K562 (cell line): ENCODE results near the gene ZNF324B. TPM values are rescaled to one million over a fixed set of nuclear protein-coding genes. Genes with fewer than 3 reads are reported as not detected.

Experiments
- ARID4B ChIP-seq: sonication (generic); formaldehyde crosslinking; IDR thresholded peaks from 2 replicates; pipeline ENCODE4 v1.8.0; 2022; ENCODE audit warnings: mild to moderate bottlenecking, missing genetic modification reagents
- BHLHE40 ChIP-seq: IDR thresholded peaks from 2 replicates; pipeline ENCODE4 v1.6.1; 2011; ENCODE audit warnings: low read length, improper control_type of control experiment
- CSDE1 ChIP-seq, 2 experiments: fragments of 450-650 bp; IDR thresholded peaks; 2 replicates each; pipeline ENCODE4 v1.6.1; 2016; ENCODE audit warnings: mild to moderate bottlenecking in 1 of 2
- E2F4 ChIP-seq: sonication (generic); formaldehyde crosslinking; IDR thresholded peaks from 2 replicates; pipeline ENCODE4 v1.8.0; 2022; ENCODE audit warnings: mild to moderate bottlenecking, low read depth, missing genetic modification reagents
- FOXA1 ChIP-seq: fragments of 450-650 bp; IDR thresholded peaks from 2 replicates; pipeline ENCODE4 v1.6.1; 2016; ENCODE audit warnings: mild to moderate bottlenecking, borderline replicate concordance
- HDGF ChIP-seq: fragments of 450-650 bp; IDR thresholded peaks from 2 replicates; pipeline ENCODE4 v1.6.1; 2016
- MAFF ChIP-seq: IDR thresholded peaks from 2 replicates; pipeline ENCODE4 v1.6.1; 2012; ENCODE audit warnings: low read length, improper control_type of control experiment
- MCM7 ChIP-seq, 2 experiments: fragments of 450-650 bp; IDR thresholded peaks; 2 replicates each; pipeline ENCODE4 v1.6.1; 2016 to 2018
- MIER1 ChIP-seq: fragments of 450-650 bp; IDR thresholded peaks from 2 replicates; pipeline ENCODE4 v1.6.1; 2016; ENCODE audit warnings: antibody characterized with exemption, mild to moderate bottlenecking, low read depth
- POU5F1 ChIP-seq: fragments of 150-350 bp; IDR thresholded peaks from 2 replicates; pipeline ENCODE4 v1.6.1; 2014; ENCODE audit warnings: borderline replicate concordance, low read length, low read depth, mild to moderate bottlenecking; ENCODE audit not compliant: partially characterized antibody
- RFX5 ChIP-seq: IDR thresholded peaks from 2 replicates; pipeline ENCODE4 v1.6.1; 2011; ENCODE audit warnings: low read depth, mild to moderate bottlenecking, improper control_type of control experiment, low read length
- SIRT6 ChIP-seq: IDR thresholded peaks from one replicate; pipeline ENCODE4 v1.6.1; 2012; ENCODE audit warnings: low read depth, mild to moderate bottlenecking, control low read depth, inconsistent platforms, low read length, moderate library complexity
- SMARCB1 ChIP-seq: IDR thresholded peaks from 2 replicates; pipeline ENCODE4 v1.6.1; 2011; ENCODE audit warnings: improper control_type of control experiment, low read depth; ENCODE audit not compliant: insufficient read length
- ZKSCAN8 ChIP-seq: fragments of 200-800 bp; sonication (Bioruptor generic); IDR thresholded peaks from 2 replicates; pipeline ENCODE4 v1.6.1; 2016; ENCODE audit warnings: missing genetic modification characterization, missing compliant biosample characterization
- ZNF140 ChIP-seq: fragments of 250-450 bp; sonication (Bioruptor Pico); IDR thresholded peaks from 2 replicates; pipeline ENCODE4 v1.8.0; 2021; ENCODE audit warnings: moderate library complexity, mild to moderate bottlenecking, inconsistent platforms
- ZNF347 ChIP-seq: fragments of 450-650 bp; formaldehyde crosslinking; IDR thresholded peaks from 2 replicates; pipeline ENCODE4 v1.4.0; 2020; ENCODE audit warnings: low read depth, mild to moderate bottlenecking, moderate library complexity
- ZNF384 ChIP-seq: IDR thresholded peaks from 2 replicates; pipeline ENCODE4 v1.6.1; 2012; ENCODE audit warnings: low read depth, low read length, improper control_type of control experiment
- polyA plus RNA-seq, 8 experiments: library from polyadenylated mRNA; depleted of rRNA in 4 of 8; stranded (reverse) in 5 of 8; unstranded in 3 of 8; fragments of >200 nt; fragmentation: Nextera tagmentation in 2 of 8; fragmentation: Illumina TruSeq in 1 of 8; extraction: Ambion mirVana in 2 of 8; extraction: Trizol in 1 of 8; gene quantifications; 2 replicates each; pipeline versions ENCODE4 v1.2.1 to v1.2.3, GENCODE V29; 2011 to 2014; ENCODE audit warnings: inconsistent platforms in 1 of 8, missing spikeins in 1 of 8
- total RNA-seq, 7 experiments: library from RNA; depleted of rRNA in 6 of 7; stranded (reverse); fragments of >200 nt in 6 of 7; fragmentation: Illumina TruSeq in 2 of 7; extraction: Trizol in 2 of 7; gene quantifications; 2 replicates each; pipeline versions ENCODE4 v1.2.1 to v1.2.3, GENCODE V29; 2011 to 2021; ENCODE audit warnings: low replicate concordance in 1 of 7
- TF ChIP-seq, protein P1 (sequence below): sonication (generic); formaldehyde crosslinking; IDR thresholded peaks from 2 replicates; pipeline ENCODE4 v1.8.1; 2023; ENCODE audit warnings: missing genetic modification reagents, mild to moderate bottlenecking, borderline replicate concordance

ZNF324B gene
- total and polyA plus RNA-seq, 9 of the 15 experiments (the other 6 are each of a cell fraction or from before 2014, with no cell fraction given) = 0.20 to 13.5 (median 5.7) TPM

DNA sequence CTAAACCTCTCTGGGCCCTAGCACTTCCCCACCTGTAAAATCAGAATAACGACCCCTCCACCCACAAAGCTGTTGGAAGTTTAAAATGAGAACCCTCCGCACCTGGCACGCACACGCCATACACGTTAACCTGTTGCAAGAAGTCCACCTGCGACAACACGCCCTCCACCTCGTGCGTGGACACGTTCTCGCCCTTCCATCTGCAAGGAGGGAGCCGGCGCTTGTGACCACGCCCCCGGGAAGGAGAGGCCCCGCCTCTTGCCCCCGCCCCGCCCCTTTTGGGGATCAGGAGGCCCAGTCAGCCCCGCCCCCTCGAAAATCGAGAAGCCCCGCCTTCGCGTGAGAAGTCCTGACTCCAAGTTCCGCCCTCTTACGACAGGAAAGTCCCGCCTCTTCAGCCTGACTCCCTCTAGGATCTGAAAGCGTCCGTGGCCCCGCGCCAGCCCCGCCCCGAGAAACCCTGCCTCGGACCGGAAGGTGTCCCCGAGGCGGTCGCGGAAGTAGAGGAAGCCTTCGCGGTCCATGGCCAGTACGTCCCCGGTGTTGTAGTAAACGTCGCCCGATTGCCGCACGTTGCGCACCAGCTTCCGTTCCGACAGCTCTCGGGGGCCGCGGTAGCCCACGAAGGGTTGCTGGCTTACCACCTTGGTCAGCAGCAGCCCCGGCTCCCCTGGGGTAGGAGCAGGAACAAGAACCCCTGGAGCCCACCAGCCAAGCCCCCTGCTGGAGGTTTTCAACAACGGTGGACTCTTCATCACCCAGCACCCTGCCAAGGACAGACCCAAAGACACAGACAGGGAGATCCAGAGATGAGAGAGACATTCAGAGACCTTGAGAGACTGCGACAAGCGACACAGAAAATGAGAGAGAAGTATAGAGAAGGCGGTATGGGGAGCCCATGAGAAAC, 47.9 kb downstream of the ZNF324B start (continued):
- TF ChIP-seq, protein P1, sequence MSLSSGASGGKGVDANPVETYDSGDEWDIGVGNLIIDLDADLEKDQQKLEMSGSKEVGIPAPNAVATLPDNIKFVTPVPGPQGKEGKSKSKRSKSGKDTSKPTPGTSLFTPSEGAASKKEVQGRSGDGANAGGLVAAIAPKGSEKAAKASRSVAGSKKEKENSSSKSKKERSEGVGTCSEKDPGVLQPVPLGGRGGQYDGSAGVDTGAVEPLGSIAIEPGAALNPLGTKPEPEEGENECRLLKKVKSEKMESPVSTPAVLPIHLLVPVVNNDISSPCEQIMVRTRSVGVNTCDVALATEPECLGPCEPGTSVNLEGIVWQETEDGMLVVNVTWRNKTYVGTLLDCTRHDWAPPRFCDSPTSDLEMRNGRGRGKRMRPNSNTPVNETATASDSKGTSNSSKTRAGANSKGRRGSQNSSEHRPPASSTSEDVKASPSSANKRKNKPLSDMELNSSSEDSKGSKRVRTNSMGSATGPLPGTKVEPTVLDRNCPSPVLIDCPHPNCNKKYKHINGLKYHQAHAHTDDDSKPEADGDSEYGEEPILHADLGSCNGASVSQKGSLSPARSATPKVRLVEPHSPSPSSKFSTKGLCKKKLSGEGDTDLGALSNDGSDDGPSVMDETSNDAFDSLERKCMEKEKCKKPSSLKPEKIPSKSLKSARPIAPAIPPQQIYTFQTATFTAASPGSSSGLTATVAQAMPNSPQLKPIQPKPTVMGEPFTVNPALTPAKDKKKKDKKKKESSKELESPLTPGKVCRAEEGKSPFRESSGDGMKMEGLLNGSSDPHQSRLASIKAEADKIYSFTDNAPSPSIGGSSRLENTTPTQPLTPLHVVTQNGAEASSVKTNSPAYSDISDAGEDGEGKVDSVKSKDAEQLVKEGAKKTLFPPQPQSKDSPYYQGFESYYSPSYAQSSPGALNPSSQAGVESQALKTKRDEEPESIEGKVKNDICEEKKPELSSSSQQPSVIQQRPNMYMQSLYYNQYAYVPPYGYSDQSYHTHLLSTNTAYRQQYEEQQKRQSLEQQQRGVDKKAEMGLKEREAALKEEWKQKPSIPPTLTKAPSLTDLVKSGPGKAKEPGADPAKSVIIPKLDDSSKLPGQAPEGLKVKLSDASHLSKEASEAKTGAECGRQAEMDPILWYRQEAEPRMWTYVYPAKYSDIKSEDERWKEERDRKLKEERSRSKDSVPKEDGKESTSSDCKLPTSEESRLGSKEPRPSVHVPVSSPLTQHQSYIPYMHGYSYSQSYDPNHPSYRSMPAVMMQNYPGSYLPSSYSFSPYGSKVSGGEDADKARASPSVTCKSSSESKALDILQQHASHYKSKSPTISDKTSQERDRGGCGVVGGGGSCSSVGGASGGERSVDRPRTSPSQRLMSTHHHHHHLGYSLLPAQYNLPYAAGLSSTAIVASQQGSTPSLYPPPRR (CRISPR knock-in tag) = no peak
- peak; percentile 87; the same call in 1 of the 2 replicates for TF ChIP-seq ARID4B (CRISPR knock-in tag)
- TF ChIP-seq ZNF384 = 0 out of 2 replicates have a peak, but pooled peaks have one; percentile 58
- no peak for TF ChIP-seq ZNF347 (CRISPR knock-in tag)
- no peak for TF ChIP-seq ZKSCAN8 (CRISPR knock-in tag)
- no peak; a peak in 1 of 4 replicates for TF ChIP-seq CSDE1 (IDR thresholded peaks at IDR 0.05)
- TF ChIP-seq SIRT6 = no peak
- no peak for TF ChIP-seq E2F4 (CRISPR knock-in tag)
- TF ChIP-seq ZNF140 (CRISPR knock-in tag) = no peak
- TF ChIP-seq MCM7 (IDR thresholded peaks at IDR 0.05) = no peak
- no peak for TF ChIP-seq RFX5
- no peak for TF ChIP-seq SMARCB1
- no peak for TF ChIP-seq FOXA1
- TF ChIP-seq MIER1 = peak; percentile 26; the same call in 1 of the 2 replicates
- no peak for TF ChIP-seq POU5F1
- peak; percentile 55; the same call in 1 of the 2 replicates for TF ChIP-seq BHLHE40
- peak; percentile 26; the same call in 1 of the 2 replicates for TF ChIP-seq HDGF
- TF ChIP-seq MAFF = no peak
